ENCODE data around the gene KRT79. TPM values are rescaled to one million over a fixed set of nuclear protein-coding genes. Genes with fewer than 3 reads are reported as not detected.

Gene KRT79
- total and polyA plus RNA-seq, 2 donors (not counting 1 experiment from before 2014, with no cell fraction given) = not detected

DNA sequence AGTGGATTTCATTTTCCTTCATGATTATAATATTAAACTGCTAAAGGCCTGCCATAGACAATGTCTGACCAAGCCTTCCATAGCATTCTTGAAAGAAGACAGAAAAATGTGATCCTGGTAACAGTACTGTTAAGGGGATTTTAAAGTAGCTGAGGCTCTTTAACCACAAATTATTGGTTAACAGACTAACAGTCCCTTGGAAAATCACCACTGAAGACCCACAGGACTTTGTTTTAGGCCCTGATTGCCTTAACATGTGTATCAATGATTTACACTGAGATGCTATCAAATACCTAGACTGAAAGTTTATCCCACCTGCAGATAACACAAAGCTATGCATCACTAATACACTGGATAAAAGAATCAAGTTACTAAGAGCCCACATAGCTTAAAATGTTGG is 6.0 kb downstream of the KRT79 start:
- H3K4me1 ChIP-seq (ENCODE audit: control insufficient read depth, extremely low read depth, insufficient read depth, low read length) = no peaks in the 10 kb centered on the region
- no peaks in the 10 kb centered on the region for H3K36me3 ChIP-seq (ENCODE audit: control insufficient read depth, insufficient read depth, low read length)
- H2AFZ ChIP-seq (ENCODE audit: low read length) = no peak overlapping the region
- DNase-seq (ENCODE audit: low read depth in 2 of 2) = no peak
- no peaks in the 10 kb centered on the region for H4K20me1 ChIP-seq (ENCODE audit: control insufficient read depth, extremely low read depth, insufficient read depth, low read length)
- H3K27me3 ChIP-seq (ENCODE audit: control insufficient read depth, insufficient read depth, low read length) = no peaks in the 10 kb centered on the region
- no peak overlapping the region for H3K9ac ChIP-seq (ENCODE audit: insufficient read depth, low read length)
- no peaks in the 10 kb centered on the region for H3K79me2 ChIP-seq (ENCODE audit: control insufficient read depth, insufficient read depth, low read length)
- no peaks in the 10 kb centered on the region for H3K9me3 ChIP-seq (ENCODE audit: control insufficient read depth, insufficient read depth, low read depth, low read length)
- H3K4me3 ChIP-seq (replicated peaks in 1 of 4; ENCODE audit: control extremely low read depth in 1 of 4, insufficient read depth in 1 of 4, low read depth in 3 of 4, low read length in 4 of 4) = no peak overlapping the region
- H3K4me2 ChIP-seq (ENCODE audit: extremely low read depth, insufficient read depth, low read length) = no peak overlapping the region
- no peak overlapping the region for H3K27ac ChIP-seq (ENCODE audit: insufficient read depth, low read length)
- TF ChIP-seq EZH2 (IDR thresholded peaks at IDR 0.05; ENCODE audit: low read length, missing control alignments) (no peak), CTCF (conservative IDR thresholded peaks at IDR 0.05 in 1 of 2, IDR thresholded peaks at IDR 0.05 in 1 of 2; ENCODE audit: low read depth in 1 of 2, low read length in 2 of 2) (no peak)

- Histone ChIP-seq H3K4me3 (replicated peaks in 1 of 4; ENCODE audit: control extremely low read depth in 1 of 4, insufficient read depth in 1 of 4, low read depth in 3 of 4, low read length in 4 of 4) (no peak overlapping the region), H3K27ac (ENCODE audit: insufficient read depth, low read length) (no peak overlapping the region), H3K79me2 (ENCODE audit: control insufficient read depth, insufficient read depth, low read length) (no peaks in the 10 kb centered on the region), H3K4me1 (ENCODE audit: control insufficient read depth, extremely low read depth, insufficient read depth, low read length) (no peaks in the 10 kb centered on the region), H3K9ac (ENCODE audit: insufficient read depth, low read length) (no peak overlapping the region), H3K4me2 (ENCODE audit: extremely low read depth, insufficient read depth, low read length) (no peak overlapping the region), H3K9me3 (ENCODE audit: control insufficient read depth, insufficient read depth, low read depth, low read length) (no peaks in the 10 kb centered on the region), H3K27me3 (ENCODE audit: control insufficient read depth, insufficient read depth, low read length) (no peaks in the 10 kb centered on the region), H3K36me3 (ENCODE audit: control insufficient read depth, insufficient read depth, low read length) (no peaks in the 10 kb centered on the region), H2AFZ (ENCODE audit: low read length) (no peak overlapping the region), H4K20me1 (ENCODE audit: control insufficient read depth, extremely low read depth, insufficient read depth, low read length) (no peaks in the 10 kb centered on the region)
- TF ChIP-seq CTCF (conservative IDR thresholded peaks at IDR 0.05 in 1 of 2, IDR thresholded peaks at IDR 0.05 in 1 of 2; ENCODE audit: low read depth in 1 of 2, low read length in 2 of 2) = no peak
- DNase-seq (ENCODE audit: low read depth in 2 of 2) = no peak
Measured at GRCh38 chr12:52827499-52828090, 6.5 kb downstream of the KRT79 start.

GRCh38 chr12:52826611-52827498 is 7.3 kb downstream of the KRT79 start:
- peak in 1 of 2 donors; percentile 33 for DNase-seq (ENCODE audit: low read depth in 2 of 2)
- no peak overlapping the region for H3K27ac ChIP-seq (ENCODE audit: insufficient read depth, low read length)

More at GRCh38 chr12:52826611-52827498, 7.3 kb downstream of the KRT79 start:
- H4K20me1 ChIP-seq (ENCODE audit: control insufficient read depth, extremely low read depth, insufficient read depth, low read length) = no peaks in the 10 kb centered on the region
- H3K9ac ChIP-seq (ENCODE audit: insufficient read depth, low read length) = no peak overlapping the region
- no peaks in the 10 kb centered on the region for H3K79me2 ChIP-seq (ENCODE audit: control insufficient read depth, insufficient read depth, low read length)
- H2AFZ ChIP-seq (ENCODE audit: low read length) = no peak overlapping the region
- H3K4me1 ChIP-seq (ENCODE audit: control insufficient read depth, extremely low read depth, insufficient read depth, low read length) = no peaks in the 10 kb centered on the region
- H3K36me3 ChIP-seq (ENCODE audit: control insufficient read depth, insufficient read depth, low read length) = no peaks in the 10 kb centered on the region
- no peaks in the 10 kb centered on the region for H3K9me3 ChIP-seq (ENCODE audit: control insufficient read depth, insufficient read depth, low read depth, low read length)
- no peaks in the 10 kb centered on the region for H3K27me3 ChIP-seq (ENCODE audit: control insufficient read depth, insufficient read depth, low read length)
- no peak overlapping the region for H3K4me3 ChIP-seq (replicated peaks in 1 of 4; ENCODE audit: control extremely low read depth in 1 of 4, insufficient read depth in 1 of 4, low read depth in 3 of 4, low read length in 4 of 4)
- H3K4me2 ChIP-seq (ENCODE audit: extremely low read depth, insufficient read depth, low read length) = no peak overlapping the region
- TF ChIP-seq CTCF (conservative IDR thresholded peaks at IDR 0.05 in 1 of 2, IDR thresholded peaks at IDR 0.05 in 1 of 2; ENCODE audit: low read depth in 1 of 2, low read length in 2 of 2) (no peak), EZH2 (IDR thresholded peaks at IDR 0.05; ENCODE audit: low read length, missing control alignments) (no peak)

All from fibroblast of lung (primary cell).